Left ventricle myocardium superior (tissue), 1 donor: Measurements from ENCODE around the gene FST. TPM values are rescaled to one million over a fixed set of nuclear protein-coding genes. Genes with fewer than 3 reads are reported as not detected.

ENCODE experiments used
- ATAC-seq: fragments of 200-7000 bp; cut with Tn5 transposase; one replicate; pipeline ENCODE4 v1.9.1; 2020; ENCODE audit warnings: mild to moderate bottlenecking, moderate library complexity
- DNase-seq: peaks from one replicate; pipeline ENCODE4 v3.0.0-alpha.2; 2020
- intact Hi-C: fragments of 100-400 bp; cut with micrococcal nuclease; formaldehyde crosslinking; loops from one replicate; pipeline ENCODE4 v1.11.0; 2022
- total RNA-seq: library from RNA; stranded (reverse); fragmentation: NEBNext Ultra II Directional; extraction: Animal tissue kit (Norgen Biotek cat#: 25700); gene quantifications from one replicate; pipeline ENCODE4 v1.2.1, GENCODE V29; 2021
- donor health status: DM: no; HTN: yes; CAD: no; lungs with severe emphysema.

Gene FST
- total RNA-seq, 1 donor from 2014 or later, result 3.2 TPM

- ATAC-seq (peak; percentile 65), DNase-seq (no peak)
- intact Hi-C loops, result no loop called here
Observed at GRCh38 chr5:53472720-53473510, 7.5 kb upstream of the FST start.

DNA sequence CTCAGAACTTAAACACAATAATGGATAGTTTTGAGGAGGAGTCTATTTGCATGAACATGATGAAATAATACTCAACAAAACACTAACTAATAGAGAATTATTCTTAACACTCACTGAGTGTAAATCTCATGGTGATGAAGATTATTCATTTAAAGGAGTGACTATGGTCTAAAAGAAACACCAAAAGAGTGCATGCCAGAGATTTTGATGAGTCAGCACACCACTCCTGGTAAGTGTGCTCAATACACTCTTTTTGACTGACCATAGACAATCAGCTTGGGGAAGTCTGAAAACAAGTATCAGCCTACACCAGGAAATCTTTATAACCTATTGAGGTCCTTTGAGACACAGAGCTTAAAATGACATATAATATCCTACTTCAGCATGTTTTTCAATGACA is 6.8 kb upstream of the FST start:
- DNase-seq (no peak), ATAC-seq (no peak)
- intact Hi-C loops, result no loop called here

DNA sequence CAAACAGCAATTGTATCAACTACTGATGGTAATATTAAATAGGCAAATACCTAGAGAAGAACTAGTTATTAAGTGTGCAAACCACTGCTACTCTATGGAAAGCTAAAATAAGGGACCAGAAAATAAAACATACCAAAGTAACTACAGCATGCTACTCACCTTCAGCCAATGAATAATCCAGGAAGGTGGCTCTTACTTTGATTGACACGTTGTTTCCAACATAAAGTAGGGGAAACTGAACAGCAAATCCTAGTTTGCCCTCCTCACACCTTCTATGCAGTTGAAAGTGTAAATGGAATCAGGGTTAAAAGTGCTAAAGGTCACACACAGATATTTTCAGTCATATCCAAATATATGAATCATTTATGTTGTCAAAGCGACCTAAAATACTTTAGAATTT is 5.1 kb upstream of the FST start:
- no peak for DNase-seq
- ATAC-seq, result no peak
- intact Hi-C loops, result no loop called here

DNA sequence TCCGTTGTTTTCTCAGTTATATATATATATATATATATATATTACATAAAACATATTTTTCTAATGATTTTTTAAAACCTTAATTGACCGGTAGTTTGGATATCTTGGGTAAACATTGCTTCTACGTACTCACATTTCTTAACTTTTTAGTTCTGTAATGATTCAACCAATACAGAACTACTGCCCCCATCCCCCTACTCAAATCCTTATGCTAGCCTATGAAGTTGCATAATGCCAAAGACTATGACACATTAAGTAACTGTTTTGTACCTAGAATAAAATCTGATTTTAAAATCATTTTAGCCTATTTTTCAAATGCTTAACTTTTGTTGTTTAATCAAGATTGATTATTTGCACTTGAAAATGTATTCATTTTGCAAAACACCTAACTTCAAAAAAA is 4.4 kb upstream of the FST start:
- intact Hi-C loops, result no loop called here
- DNase-seq (no peak), ATAC-seq (no peak)

- no peak for ATAC-seq
- no peak for DNase-seq
- intact Hi-C loops, result no loop called here
Observed at GRCh38 chr5:53476531-53477480, 3.6 kb upstream of the FST start.

- intact Hi-C loops, result no loop called here
- DNase-seq (peak; percentile 42), ATAC-seq (peak; percentile 58)
Observed at GRCh38 chr5:53478411-53479044, 1.9 kb upstream of the FST start.

GRCh38 chr5:53479045-53479589 is 1.3 kb upstream of the FST start:
- DNase-seq (no peak), ATAC-seq (no peak)
- intact Hi-C loops, result no loop called here

DNA sequence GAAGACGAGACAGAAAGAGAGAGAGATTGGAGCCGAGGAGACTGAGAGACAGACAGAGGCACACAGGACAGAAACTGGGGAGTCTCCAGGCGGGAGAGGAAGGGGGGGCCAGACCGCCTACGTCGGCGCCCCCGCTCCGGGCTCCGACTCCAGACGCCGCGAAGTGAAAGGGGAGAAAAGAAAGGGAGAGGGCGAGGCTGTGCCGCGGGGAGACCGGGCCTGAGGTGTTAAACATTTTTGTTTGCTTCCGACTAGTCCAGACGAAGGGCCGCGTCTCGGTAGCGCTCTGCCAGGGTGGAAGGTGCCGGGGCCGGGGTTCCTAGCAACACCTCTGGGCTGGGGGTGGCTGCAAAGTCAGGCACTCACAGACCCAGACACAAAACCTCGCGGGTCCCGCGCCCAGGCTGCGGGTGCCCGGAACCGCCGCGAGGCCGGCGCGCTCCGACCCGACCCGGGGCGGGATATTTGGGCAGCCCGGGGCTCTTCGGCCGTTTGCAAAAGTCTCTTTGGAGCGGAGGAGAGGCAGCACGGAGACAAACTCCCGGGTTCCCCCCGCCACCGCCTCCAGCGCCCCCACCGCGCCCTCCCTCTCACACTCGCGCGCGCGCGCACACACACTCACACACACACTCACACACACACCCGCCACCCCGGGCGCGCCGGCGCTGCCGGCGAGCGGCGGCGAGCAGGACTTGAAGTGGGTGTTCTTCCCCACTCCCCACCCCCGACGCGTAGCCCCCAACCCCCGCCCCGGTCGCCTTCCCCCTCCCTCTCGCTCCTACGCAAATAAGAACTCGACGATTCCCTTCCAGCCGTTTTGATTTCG is 626 bp upstream of the FST start:
- DNase-seq, result peak; percentile 80
- intact Hi-C loops, result loop anchor here (5.0 kb wide), 1 partner anchor 737 kb away; no protein-coding TSS in a partner anchor
- peak; percentile 66 for ATAC-seq

DNA sequence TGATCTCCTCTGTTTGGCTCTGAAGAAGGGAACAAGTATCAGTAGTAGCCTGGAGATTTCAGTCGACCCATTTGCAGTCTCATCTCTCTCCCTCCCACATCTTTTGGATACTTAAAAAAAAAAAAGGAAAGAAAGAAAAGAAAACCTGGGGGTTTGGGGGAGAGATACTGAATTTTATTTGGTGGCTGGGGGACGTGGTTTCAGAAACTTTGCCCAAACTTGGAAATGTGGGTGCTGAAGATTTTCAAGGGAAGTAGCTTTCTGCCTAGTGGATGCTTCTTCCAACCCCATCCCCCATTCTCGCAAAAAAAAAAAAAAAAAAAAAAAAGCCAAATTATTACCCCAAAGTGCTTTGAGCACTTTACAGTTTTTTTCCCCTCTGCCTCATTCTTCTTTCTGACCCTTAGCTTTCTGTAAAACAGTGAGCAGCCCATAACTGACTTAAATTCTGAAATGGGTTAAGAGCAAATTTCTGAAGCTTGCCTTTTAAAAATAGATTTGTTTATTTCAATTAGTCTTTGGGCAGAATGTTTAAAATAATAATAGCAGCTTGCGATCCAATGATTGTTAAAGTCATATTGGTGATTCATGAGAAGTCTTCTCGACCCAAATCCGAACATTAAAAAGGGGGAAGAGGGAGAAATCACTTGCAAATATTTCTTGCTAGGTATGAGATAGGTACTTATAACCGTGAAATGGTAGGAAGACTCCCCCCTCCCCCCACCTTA is 894 bp downstream of the FST start:
- intact Hi-C loops, result loop anchor here (5.0 kb wide), 1 partner anchor 736 kb away; no protein-coding TSS in a partner anchor
- no peak for DNase-seq
- ATAC-seq, result no peak

GRCh38 chr5:53481887-53482716 is 1.7 kb downstream of the FST start:
- intact Hi-C loops, result loop anchor here (5.0 kb wide), 1 partner anchor 735 kb away; no protein-coding TSS in a partner anchor
- DNase-seq (peak; percentile 84), ATAC-seq (peak; percentile 75)

GRCh38 chr5:53482717-53483638 is 2.5 kb downstream of the FST start:
- DNase-seq (peak; percentile 56), ATAC-seq (peak; percentile 33)
- intact Hi-C loops, result loop anchor here (5.0 kb wide), 1 partner anchor 734 kb away; no protein-coding TSS in a partner anchor

- ATAC-seq (no peak), DNase-seq (no peak)
- intact Hi-C loops, result no loop called here
Observed at GRCh38 chr5:53487436-53487835, 7.0 kb downstream of the FST start.

DNA sequence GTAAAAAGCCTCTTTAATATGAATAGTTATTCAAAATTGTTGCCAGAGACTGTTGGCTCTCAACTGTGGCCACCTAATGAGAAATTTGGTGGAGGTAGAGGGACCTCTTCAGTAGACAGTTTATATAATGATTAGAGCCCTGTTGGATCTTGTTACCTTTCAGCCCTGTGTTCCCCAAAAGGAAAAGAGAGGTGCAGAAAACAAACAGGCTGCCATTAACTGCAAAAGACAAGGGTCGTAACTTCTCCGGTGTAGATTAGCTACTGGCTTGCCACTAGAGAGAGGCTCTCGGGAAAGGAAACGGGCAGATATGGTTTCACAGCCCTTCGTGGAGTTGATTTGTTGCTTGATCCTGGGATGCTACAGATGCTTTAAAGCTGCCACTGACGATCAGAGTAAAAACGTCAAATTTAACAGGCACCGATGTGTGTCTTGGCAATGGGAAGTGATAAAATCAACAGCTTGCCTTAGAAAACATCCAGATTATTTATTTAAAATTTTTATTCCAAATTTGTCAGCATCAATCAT is 7.8 kb downstream of the FST start:
- no peak for ATAC-seq
- no peak for DNase-seq
- intact Hi-C loops, result no loop called here

DNA sequence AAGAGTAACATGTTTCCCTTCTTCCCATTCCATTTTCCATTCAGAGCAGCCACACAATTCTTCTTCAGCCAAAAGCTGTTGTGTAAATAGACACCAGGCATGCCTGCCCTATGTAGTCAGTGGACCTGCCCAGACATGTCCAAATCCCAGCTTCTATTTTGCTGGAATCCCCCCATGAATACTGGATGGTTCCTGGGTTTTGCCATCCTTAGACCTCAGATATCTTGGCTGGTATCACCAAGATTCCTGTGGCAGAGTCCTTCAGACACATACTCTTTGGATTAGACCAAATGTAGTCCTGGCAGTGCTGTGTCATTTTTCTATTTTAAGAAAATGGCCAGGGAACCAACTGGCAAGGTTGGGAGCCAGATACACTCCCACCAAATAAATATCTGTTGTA is 10.3 kb downstream of the FST start:
- intact Hi-C loops, result no loop called here
- ATAC-seq (peak; percentile 86), DNase-seq (no peak)

DNA sequence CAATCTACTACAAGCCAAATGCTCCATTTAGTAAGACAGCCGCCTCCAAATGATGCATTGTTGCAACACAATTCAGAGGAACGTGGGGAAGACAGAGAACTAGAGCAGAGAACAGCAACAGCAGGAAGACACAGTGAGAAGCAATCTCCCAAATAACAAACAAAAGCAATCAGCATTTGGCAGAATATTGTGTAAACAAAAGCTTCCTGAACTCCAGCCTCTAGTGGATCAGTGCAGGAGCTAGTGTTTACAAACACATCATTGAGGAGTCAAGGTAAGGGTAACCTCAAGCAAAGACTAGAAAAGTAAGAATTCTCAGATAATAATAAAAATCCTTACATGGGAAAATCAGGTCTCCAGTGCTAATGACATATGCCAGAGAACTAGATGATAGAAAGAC is 20.6 kb downstream of the FST start:
- DNase-seq, result no peak
- no peak for ATAC-seq
- intact Hi-C loops, result no loop called here
